GM19467 (cell line): ENCODE data around the gene FBXL3.
A peak's percentile ranks its signal among the peaks of the same experiment; 100 is the strongest.
"Not testable (repeated sequence)": the region's sequence is repeated elsewhere in the genome, so short reads cannot be mapped to it uniquely, and the experiment has no call there.

Source experiments
- ATAC-seq: cut with Tn5 transposase; IDR thresholded peaks from one replicate; pipeline ENCODE4 v1.9.1; 2021; ENCODE audit warnings: mild to moderate bottlenecking, moderate library complexity; ENCODE audit not compliant: unreplicated experiment

FBXL3 gene

DNA sequence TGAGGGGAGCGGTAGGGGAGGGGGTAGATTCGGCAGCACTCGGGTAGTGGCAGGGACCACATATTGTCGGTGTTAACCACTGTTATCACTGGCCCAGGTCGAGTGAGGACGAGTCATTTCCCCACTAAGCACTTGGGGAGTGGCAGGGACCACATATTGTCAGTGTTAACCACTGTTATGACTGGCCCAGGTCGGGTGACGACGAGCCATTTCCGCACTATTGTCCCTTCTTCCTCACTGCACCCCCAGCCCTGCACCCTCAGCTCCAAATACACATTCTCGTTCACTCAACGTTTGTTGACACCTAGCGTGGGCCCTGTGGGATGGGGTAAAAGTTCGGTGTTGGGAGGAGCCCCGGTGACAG lies 35.5 kb downstream of the FBXL3 start:
- peak; percentile 43 for ATAC-seq

DNA sequence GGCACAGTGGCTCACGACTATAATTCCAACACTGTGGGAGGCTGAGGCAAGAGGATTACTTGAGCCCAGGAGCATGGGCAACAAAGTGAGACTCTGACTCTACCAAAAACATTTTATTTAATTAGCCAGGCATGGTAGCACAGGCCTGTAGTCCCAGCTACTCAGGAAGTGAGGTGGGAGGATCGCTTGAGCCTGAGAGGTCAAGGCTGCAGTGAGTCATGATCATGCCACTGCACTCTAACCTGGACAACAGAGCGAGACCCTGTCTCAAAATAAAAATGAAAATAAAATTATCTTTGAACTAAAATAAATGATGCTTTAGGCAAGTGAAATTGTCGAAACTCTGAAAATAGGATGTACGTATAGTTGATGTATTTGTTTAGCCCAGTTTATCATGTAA lies 43.3 kb downstream of the FBXL3 start:
- ATAC-seq, result no peak

DNA sequence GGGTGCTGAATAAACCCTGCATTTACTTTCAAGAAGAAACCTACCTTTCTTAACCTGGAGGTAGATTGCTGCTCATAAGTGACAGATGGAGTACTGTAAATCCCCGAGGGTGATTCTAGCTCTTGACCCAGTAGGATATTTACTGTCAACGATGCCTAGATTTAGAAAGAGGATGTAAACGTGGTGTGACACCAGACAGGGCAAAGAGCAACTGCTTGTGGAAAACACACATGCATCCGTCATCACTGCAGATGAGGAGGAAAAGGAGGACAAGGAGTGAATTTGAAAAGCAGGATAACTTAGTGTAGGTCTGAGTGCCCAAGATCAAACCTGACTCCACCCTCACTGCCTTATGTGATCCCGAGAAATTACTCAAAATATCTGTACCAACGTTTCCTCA lies 44.9 kb downstream of the FBXL3 start:
- ATAC-seq, result no peak

DNA sequence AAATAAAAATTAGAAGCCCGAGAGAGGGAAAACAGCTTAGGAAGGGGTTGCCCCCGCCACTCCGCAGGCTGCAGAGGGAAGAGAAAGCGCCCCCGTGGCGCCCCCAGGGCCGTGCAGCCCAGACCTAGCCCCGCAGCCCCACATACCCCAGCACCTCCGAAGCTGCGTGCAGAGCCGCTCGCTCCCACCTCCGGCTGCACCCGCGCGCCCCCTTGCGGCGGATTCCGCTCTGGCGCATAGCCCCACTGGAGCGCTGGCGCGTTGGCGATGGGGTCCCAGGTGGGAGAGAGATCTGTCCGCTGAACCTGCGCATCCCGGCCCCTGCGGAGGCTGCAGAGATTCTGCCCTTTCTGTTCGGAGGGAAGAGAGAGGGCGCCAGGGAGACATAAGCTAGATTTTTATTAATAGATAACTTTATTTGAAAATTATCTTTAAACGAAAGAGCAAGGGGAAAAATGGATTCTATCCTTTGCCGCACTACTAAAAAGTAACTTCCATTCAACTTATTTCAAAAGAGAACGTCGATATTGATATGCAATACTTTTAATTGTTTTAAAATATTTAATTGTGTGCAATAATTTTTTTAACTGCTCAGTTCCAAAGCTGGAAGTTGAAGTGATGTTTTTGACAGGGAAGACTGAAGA lies 46.8 kb downstream of the FBXL3 start:
- peak; percentile 99 for ATAC-seq

DNA sequence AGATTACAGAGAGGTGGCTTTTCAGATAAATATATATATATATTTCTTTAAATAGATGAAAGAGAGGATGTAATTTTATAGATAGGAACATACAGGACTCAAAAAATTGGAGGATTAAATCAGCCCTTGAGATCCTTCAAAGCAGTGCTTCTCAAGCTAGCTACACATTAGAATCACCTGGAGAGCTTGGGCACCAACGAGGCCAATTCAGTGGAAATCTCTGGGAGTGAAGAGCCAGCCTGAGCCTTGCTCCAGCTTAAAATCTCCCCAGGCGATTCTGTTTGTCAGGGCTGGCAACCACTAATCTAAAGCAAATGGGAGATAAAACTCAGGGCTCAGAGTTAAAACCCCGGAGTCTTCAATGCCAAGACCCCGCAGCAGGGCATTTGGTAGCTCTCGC lies 50.0 kb downstream of the FBXL3 start:
- no peak for ATAC-seq

DNA sequence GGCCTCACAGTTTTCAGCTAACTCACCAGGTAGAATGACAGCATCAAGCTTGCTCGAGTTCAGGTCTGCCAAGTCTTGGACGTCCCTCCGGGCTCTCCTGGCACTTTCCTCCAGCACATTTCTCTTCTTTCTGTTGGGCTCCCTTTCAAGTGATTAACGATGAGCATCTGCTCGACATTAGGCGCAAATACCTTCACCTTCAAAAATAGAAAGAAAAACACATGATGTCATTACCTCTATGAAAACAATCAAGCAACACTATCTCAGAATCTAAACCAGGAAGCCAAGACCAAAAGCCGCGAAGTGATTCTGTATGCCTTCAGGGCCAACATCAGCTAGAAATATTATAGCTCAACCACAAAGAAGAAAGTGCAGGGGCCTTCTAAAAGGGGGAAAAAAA lies 50.5 kb downstream of the FBXL3 start:
- no peak for ATAC-seq

DNA sequence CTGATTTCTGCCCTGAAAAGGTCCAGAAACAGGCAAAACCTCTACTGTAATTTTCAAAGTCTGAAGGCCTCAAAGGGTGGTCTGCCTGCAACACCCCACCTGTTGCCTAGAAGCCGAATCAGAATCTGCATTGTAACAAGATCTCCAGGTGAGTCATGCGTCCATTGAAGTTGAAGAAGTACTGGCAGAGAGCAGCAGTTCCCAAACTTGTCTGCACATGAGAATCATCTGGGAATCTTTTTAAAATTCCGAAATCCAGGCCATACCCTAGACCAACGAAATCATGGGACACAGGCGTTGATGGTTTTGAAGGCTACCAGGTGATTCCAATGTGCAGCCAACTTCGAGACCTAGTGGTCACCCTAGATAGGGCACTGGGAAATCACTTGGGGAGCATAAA lies 51.1 kb downstream of the FBXL3 start:
- no peak for ATAC-seq

DNA sequence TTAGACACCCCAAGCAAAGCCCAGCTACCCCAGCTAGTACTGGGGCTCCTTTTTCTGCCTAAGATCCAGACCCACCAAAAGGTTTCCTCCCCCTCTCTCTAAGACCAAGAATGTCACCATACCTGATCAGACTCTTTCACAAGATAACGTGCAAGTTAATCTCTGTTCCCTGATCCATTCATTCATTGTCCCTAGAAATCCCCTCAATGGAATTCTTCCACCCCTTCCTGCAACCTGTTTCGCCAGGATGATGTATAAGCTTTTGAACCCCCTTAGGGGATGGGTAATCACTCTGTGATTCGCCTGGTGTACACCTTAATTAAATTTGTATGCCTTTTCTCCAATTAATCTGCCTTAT lies 52.4 kb downstream of the FBXL3 start:
- ATAC-seq, result no peak

DNA sequence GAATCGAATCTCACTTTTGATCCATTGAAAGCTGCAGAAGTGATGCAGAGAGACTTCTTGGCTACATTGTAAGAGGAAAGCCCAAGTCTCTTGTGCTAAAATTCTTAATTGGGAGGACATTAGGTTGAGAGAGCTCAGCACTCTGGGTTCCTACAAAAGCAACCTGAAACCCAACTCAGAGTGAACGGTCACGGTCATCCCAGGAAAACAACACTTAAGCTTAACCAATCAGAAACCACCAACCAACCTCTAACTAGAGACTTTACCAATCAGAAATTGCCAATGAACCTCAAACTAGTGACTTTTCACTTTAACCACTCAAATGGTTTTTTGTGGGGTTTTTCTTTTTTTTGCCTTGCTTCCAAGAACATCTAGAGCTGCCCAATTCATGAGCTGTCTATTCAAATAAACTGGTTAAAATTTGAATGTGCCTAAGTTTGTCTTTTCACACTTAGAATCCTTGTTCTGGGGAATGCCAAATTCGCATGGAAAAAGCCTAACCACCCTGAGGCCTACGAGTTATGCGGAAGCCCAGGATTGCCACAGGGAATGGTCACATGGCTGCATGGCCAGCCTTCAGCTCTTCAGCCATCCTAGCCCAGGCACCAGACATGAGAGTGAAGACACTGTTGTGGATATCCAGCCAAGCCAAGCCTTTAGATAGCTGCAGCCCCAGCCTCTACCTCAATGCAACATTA lies 52.9 kb downstream of the FBXL3 start:
- no peak for ATAC-seq

DNA sequence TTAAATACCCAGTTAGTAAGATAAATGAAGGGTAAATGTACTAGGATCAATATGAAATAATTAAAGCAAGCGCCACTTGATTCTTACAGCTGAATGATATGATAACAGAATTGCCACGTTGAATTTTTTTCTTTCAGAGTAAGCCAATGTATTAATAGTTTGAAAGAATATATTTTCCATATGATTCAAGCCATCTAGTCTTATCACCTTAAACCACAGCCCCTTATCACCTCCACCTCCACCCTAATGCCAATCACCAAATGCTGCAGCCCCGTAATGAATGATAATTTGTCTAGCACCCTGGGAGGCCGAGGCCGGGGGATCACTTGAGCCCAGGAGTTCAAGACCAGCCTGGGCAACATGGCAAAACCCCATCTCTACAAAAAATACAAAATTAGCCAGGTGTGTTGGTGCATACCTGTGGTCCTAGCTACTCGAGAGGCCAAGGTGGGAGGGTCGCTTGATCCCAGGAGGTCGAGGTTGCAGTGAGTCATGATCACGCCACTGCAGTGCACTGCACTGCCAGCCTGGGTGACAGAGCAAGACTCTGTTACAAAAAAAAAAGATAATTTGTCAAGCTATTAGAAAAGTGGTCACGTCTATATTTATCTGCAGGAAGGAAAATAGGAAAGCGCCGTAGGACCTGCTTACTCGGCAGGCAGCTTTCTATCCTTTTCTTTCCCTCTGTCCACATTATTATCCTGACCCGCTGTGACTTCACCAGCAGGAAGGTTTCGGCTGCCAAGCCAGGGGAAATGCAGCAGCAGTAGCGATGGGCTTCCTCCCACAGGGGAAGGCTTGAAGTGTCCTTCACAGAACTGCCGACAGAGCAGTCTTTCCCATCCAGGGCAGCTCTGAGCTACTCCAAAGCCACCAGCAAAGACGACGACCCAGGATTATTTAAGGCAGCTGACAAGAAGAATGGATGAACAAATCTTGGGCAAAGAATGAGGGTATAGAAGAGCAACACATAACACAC lies 54.8 kb downstream of the FBXL3 start:
- ATAC-seq, result no peak

DNA sequence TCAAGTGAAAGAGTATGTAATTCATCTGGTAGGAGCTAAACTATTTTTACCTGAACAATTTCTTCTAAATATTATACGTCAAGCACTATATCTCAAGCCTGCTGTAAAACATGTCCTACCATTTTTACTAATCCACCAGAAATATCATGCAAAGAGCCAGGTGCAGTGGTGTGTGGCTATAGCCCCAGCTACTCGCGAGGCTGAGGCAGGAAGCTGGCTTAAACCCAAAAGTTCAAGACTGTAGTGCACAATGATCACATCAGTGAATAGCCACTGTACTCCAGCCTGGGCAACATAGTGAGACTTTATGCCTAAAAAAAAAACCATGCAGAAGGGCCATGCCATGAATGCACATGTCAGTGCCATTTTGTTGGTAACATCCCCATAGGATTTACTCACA lies 55.7 kb downstream of the FBXL3 start:
- no peak for ATAC-seq

DNA sequence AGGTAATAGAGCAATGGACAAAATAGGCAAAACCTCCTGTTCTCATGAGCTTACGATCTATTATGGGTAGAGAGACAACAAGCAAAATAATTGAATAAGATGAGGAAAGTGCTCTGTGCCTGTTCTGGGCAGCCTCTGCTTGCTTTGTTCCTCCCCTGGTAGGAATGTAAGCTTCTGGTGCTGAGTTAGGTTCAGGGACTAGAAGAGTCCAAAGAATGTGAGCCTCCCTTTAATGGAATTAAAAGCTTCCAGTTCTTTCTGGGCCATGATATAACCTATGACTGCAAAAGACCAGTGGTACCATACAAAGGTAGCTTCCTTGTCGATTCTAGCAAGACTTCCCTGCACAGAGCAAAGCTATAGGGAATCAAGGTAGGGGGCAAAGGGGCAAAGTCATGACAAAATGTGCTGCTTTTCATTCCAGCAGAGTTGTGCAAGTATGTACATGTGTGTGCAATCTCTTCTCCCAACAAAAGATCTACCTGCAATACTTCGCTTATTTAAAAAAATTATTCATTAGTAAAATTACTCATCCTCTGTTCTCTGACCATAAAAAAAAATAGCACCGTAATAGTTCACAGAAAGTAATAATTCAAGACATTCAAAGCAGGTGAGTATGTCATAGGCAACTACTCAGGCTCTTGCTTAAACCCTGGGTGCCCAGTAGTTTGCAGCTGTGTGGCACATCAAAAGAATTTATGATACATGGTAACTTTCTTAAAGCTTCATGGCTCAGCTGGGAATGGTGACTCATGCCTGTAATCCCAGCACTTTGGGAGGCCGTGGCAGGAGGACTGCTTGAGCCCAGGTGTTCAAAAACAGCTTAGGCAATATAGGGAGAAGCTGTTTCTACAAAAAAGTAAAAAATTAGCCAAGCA lies 57.2 kb downstream of the FBXL3 start:
- no peak for ATAC-seq

DNA sequence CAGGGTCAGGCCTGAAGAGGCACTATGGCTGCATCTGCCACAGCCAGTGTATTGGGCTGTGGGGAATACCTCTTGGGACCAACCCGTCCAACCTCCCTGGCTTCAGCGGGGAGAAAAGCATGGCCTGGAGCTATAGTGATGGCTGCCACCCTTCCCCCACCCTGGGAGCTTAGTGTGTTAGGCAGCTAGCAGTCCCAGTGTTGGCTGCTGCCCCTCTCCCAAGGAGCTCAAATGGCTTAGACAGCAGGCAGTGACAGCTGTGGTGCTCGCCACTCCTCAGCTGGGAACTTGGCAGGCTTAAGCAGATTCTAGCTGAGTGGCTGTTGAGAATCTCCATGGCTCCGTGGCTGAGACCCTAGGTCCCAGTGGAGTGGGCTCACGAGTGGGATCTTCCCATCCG lies 58.9 kb downstream of the FBXL3 start:
- no peak for ATAC-seq

DNA sequence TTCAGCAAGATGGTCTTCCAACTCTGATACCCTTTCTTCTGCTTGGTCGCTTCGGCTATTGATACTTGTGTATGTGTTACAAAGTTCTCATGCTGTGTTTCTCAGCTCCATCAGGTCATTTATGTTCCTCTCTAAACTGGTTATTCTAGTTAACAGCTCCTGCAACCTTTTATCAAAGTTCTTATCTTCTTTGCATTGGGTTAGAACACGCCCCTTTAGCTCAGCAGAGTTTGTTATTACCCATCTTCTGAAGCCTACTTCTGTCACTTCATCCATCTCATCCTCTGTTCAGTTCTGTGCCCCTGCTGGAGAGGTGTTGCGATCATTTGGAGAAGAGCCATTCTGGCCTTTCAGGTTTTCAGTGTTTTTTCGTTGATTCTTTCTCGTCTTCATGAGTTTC lies 59.9 kb downstream of the FBXL3 start:
- ATAC-seq, result no peak

DNA sequence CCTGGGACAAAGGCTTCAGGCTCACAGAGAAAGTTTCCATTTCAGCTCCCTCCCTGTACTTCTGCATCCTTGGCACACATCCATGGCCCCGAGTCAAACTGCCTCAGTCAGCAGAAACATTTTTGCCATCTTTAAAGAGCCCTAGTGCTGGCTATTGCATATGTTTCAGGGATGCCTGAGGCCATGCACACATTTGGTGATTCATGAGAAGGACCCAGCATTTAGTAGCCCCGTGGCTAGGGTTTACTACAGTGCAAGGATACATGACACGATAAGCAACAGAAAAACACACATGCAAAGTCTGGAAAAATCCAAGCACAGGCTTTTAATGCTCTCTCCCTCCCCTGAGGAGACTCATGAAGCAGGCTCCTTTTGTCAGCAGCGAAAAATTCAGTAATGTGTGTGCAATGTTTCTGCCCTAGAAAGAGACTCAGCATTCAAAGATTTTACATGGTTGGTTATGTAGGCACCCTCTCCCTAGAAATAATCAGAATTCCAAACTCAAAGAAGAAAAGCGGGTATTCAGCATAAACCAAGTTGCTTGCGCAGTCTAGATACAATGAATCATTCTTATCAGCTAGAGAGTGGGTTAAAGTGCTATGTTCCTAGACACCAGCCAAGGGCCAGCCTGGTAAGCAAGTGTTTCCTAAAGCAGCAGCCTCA lies 61.1 kb downstream of the FBXL3 start:
- ATAC-seq, result no peak

DNA sequence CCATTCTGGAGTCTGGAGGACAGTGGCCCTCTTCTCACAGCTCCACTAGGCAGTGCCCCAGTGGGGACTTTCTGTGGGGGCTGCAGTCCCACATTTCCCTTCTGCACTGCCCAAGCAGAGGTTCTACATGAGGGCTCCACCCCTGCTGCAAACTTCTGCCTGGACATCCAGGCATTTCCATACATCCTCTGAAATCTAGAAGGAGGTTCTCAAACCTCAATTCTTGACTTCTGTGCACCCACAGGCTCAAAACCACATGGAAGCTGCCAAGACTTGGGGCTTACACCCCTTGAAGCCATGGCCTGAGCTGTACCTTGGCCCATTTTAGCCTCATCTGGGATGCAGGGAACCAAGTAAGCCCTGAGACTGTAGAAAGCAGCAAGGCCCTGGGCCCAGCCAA lies 67.2 kb downstream of the FBXL3 start:
- ATAC-seq, result not testable (repeated sequence)

DNA sequence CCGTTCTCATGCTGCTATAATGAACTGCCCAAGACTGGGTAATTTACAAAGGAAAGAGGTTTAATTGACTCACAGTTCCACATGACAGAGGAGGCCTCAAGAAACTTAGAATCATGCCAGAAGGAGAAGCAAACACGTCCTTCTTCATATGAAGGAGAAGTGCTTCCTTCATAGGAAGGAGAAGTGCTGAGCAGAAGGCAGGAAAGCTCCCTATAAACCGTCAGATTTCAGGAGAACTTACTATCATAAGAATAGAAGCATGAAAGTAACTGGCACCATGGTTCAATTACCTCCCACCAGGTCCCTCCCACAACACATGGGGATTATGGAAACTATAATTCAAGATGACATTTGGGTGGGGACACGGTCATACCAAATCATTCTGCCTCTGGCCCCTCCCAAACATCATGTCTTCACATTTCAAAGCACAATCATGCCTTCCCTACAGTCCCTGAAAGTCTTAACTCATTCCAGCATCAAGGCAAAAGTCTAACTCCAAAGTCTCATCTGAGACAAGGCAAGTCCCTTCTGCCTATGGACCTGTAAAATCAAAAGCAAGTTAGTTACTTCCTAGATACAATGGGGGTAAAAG lies 68.0 kb downstream of the FBXL3 start:
- no peak for ATAC-seq

DNA sequence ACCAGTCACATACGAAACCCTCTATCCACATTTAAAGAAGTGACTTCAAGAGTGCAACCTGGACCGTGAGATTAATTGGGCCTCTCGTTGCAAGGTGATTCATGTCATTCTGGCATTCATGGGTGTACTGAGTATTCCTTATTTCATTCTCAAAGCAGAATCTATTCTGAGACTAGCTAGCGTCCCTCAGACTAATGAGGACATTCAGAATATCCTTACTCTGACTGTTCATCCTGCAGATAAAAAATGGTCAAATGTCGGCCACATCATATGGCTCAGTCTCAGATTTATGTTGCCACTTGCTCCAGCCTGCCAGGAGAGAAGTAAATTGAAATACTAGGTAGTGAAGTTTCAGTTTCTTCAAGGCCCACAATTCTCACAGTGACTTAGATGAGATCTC lies 71.3 kb downstream of the FBXL3 start:
- ATAC-seq, result no peak
